Stomach smooth muscle (tissue), 2 donors: ENCODE measurements around the gene SLC2A8.
A peak's percentile ranks its signal among the peaks of the same experiment; 100 is the strongest.

Experiments used
- H3K27ac ChIP-seq: one replicate; pipeline ENCODE4 v1.7.0; 2013; ENCODE audit warnings: mild to moderate bottlenecking, low read length, inconsistent platforms
- H3K27me3 ChIP-seq, 2 donors: one replicate each; pipeline ENCODE4 v1.7.0; 2013; ENCODE audit warnings: low read length in 2 of 2; ENCODE audit not compliant: insufficient read depth in 2 of 2, control insufficient read depth in 1 of 2
- H3K36me3 ChIP-seq, 2 donors: one replicate each; pipeline ENCODE4 v1.7.0; 2013; ENCODE audit warnings: low read length in 2 of 2; ENCODE audit not compliant: control insufficient read depth in 2 of 2, insufficient read depth in 2 of 2
- H3K4me1 ChIP-seq: one replicate; pipeline ENCODE4 v1.7.0; 2013; ENCODE audit warnings: low read length; ENCODE audit not compliant: control insufficient read depth, insufficient read depth
- H3K4me3 ChIP-seq, 2 donors: one replicate each; pipeline ENCODE4 v1.7.0; 2013; ENCODE audit warnings: low read length in 2 of 2
- H3K9ac ChIP-seq, 2 donors: one replicate each; pipeline ENCODE4 v1.7.0; 2013; ENCODE audit warnings: low read length in 2 of 2, mild to moderate bottlenecking in 1 of 2
- H3K9me3 ChIP-seq, 2 donors: one replicate each; pipeline ENCODE4 v1.7.0; 2013; ENCODE audit warnings: low read length in 2 of 2; ENCODE audit not compliant: control insufficient read depth in 2 of 2
- donor health status: healthy.
- donor health status: Pancreatic carcinoma.

Gene SLC2A8

DNA sequence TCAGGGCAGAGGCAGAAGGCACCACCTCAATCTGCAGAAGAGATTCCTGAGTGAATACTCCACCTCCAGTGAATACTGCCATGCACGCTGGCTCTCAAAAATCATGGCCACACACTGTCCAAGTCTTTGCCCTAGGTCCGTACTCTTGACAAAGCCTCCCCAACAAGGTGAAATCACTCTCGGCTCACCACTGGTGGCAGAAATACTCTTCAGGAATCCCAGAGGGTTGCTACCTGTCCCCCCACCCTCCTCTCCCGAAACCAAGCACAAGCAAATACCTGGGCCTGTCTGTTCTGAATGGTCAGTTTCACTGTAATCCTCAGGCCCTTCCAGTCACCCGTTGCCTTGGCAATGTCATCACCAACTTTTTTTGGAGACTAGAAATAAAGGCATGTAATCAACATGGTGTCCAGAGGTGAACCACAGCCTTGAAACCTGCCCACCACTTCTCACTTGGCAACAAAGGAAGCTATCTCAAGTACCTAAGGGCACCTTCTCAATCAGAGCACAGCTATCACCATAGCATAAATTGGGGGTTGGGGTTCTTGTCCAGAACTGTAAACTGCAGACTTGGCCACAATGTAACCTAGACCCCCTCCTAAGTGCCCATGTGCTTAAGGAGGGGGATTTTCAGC, 52.5 kb downstream of the SLC2A8 start:
- Histone ChIP-seq H3K9ac (peak overlapping the region; percentile 83 to 90), H3K9me3 (no peaks in the 10 kb centered on the region), H3K27ac (peak overlapping the region; percentile 89), H3K4me3 (peak overlapping the region; percentile 92 to 93), H3K27me3 (no peaks in the 10 kb centered on the region), H3K4me1 (peaks cover 35% of the 10 kb centered on the region), H3K36me3 (peaks cover 41 to 50% of the 10 kb centered on the region in 2 donors)

GRCh38 chr9:127450243-127450760, 53.3 kb downstream of the SLC2A8 start:
- peaks cover 39 to 47% of the 10 kb centered on the region in 2 donors for H3K36me3 ChIP-seq
- H3K4me3 ChIP-seq = peak overlapping the region; percentile 92 to 93
- H3K4me1 ChIP-seq = peaks cover 35% of the 10 kb centered on the region
- H3K27me3 ChIP-seq = no peaks in the 10 kb centered on the region
- H3K9ac ChIP-seq = peak overlapping the region; percentile 83 to 90
- H3K9me3 ChIP-seq = no peaks in the 10 kb centered on the region
- peak overlapping the region; percentile 89 for H3K27ac ChIP-seq

DNA sequence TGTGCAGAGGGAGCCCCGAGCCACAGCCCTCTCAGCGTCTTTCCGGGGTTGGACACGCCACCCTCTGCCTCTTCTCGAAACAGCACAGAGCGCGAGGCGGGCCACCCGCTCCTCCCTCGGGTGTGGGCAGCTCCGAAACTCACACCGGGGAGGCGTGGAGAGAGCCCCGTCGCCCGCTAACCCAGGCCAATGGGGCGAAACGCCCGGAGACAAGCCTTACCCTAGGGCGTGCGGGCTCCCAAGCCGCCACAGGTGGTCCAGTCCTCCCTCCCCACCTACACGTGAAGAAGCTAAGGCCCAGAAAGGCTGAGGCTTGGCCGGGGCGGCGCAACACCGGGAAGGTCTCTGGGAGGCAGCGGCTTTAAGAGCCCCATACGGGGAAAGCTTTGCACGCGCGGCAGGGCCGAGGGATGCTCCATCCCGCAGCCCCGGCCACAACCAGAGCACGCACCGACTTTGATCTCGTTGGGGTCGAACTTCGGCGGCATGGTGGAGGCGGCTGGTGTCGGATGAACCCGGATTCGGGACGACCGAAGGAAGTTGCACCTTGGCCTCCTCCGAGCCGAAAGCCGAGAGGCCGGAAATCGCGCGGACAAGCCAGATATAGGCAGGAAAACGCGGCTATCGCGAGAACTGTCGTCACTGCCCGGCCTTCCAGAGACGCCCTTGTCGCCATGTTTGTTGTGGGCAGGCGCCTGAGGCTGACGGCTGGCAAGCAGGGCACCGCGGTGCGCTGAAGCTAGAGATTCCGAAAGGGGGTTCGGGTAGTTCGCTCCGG, 54.0 kb downstream of the SLC2A8 start, which contains the start of the genes LRSAM1 and RPL12:
TSS of gene LRSAM1 (plus strand) at position 681 of the 778 bp plus-strand sequence. CDS start 3,018 bp downstream, outside the sequence.
TSS of gene RPL12 (minus strand) at position 577 of the 778 bp plus-strand sequence. CDS start at position 488, 89 bp downstream.
- H3K4me3 ChIP-seq = peak within 1 kb of the TSS; percentile 92 to 93

GRCh38 chr9:127451608-127451857, 54.6 kb downstream of the SLC2A8 start:
- Histone ChIP-seq H3K27ac (peak overlapping the region; percentile 89), H3K27me3 (no peaks in the 10 kb centered on the region), H3K9ac (peak overlapping the region; percentile 91 to 93), H3K9me3 (no peaks in the 10 kb centered on the region), H3K4me1 (peaks cover 35% of the 10 kb centered on the region), H3K36me3 (peaks cover 36 to 42% of the 10 kb centered on the region in 2 donors), H3K4me3 (peak overlapping the region; percentile 92 to 93)

More for the DNA sequence above, 54.0 kb downstream of the SLC2A8 start, which contains the start of the genes LRSAM1 and RPL12:
- Histone ChIP-seq H3K27ac (peak within 1 kb of the TSS; percentile 89), H3K4me1 (peaks cover 35% of the 10 kb centered on the region), H3K9me3 (no peaks in the 10 kb centered on the region), H3K27me3 (no peaks in the 10 kb centered on the region), H3K9ac (peak within 1 kb of the TSS; percentile 91 to 93), H3K36me3 (peaks cover 39 to 47% of the 10 kb centered on the region in 2 donors)

DNA sequence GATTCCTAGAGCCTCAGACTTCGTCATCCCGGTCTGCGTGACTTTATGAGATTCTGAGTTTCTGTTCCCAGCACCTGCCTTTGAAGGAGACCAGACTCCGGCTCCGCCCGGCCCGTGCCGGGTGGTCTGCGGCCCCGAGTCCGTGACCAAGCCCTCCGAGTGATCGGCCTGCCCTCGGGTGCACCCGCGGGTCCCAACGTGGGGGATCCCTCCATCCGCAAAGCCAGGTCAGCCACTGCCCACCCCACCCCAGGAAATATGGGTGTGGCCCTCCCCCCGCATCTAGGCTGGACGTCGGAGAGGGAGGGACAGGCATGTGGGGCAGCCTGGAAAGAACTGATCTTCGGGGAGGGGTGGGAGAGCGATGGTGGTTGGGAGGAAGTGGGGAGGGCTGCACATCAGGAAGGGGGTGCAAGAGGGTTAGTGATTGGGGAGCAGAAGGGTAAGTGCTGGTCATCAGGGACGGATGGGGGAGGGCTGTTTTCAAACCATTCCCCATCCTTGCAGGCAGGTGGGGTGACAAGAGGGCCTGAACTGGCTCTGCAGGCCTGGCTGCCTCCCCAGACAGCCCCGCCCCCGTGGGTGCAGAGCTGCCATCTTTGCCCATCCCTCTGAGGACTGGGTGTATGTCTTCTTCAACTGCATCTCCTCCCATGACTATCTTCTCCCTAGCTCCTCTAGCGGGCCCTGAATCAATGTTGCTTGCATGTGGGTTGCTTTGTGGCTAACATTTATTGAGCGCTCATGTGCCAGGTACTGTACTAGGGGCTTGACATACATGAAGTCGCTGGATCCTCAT, 55.1 kb downstream of the SLC2A8 start:
- H3K36me3 ChIP-seq = peaks cover 33 to 38% of the 10 kb centered on the region in 2 donors
- no peaks in the 10 kb centered on the region for H3K27me3 ChIP-seq
- H3K4me1 ChIP-seq = peaks cover 35% of the 10 kb centered on the region
- H3K9me3 ChIP-seq = no peaks in the 10 kb centered on the region
- peak overlapping the region; percentile 89 for H3K27ac ChIP-seq
- H3K4me3 ChIP-seq = peak overlapping the region; percentile 92 to 93
- H3K9ac ChIP-seq = peak overlapping the region; percentile 91 to 93

DNA sequence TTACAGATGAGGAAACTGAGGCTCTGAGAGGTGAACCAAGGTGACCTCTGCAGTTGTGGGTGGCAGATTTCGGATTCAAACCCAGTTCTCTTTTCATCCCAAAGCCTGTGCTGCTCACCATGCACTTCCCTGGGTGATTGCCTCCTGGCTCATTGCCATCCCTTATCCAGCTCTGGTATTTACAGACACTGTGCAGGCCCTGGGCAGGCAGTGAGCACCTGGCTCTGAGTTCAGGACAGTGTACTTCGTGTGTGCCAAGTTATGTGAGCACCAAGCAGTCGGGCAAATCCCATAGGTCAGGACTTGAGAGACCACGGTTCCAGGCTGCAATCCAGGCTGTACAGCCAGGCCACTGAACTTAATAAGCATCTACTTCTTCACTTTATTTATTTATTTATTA, 55.7 kb downstream of the SLC2A8 start:
- H3K9ac ChIP-seq = peak overlapping the region in 1 of 2 donors; percentile 29

DNA sequence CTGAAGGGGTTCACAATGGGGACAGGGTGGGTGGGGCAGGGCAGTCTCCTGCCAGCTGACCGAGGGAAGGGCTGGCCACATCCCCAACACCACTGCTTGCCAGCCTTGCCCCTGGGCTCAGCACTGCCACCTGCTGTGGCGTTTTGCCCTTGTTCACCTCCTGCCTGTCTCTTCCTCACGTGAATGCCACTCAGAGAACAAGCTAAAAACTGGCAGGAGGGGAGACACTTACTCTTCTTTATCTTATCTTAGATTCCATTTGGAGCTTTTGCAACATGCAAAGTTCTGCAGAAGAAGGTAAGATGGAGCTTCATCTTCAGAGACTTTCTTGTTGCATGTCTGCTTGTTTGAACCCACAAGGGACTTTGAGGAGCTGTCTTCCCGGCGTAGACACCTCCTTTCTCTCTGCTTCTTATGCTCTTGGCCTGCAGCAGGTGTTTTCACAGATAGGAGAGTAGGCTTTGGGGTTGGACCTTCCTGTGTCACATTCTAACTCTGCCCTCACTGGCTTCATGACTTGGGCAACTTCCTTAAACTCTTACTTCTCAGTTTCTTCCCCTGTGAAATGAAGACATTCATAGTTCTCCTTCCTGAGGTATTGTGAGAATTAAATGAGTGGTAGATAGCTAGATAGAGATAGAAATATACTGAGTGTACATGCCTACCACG, 58.5 kb downstream of the SLC2A8 start:
- Histone ChIP-seq H3K9me3 (no peaks in the 10 kb centered on the region), H3K27me3 (no peaks in the 10 kb centered on the region), H3K9ac (no peak overlapping the region), H3K36me3 (peaks cover 27 to 34% of the 10 kb centered on the region in 2 donors), H3K4me3 (no peak overlapping the region), H3K27ac (no peak overlapping the region), H3K4me1 (peaks cover 23% of the 10 kb centered on the region)

More for the DNA sequence above, 55.7 kb downstream of the SLC2A8 start:
- Histone ChIP-seq H3K27ac (peak overlapping the region; percentile 89), H3K4me3 (peak overlapping the region; percentile 92 to 93), H3K9me3 (no peaks in the 10 kb centered on the region), H3K36me3 (peaks cover 33 to 39% of the 10 kb centered on the region in 2 donors), H3K27me3 (no peaks in the 10 kb centered on the region), H3K4me1 (peaks cover 35% of the 10 kb centered on the region)

DNA sequence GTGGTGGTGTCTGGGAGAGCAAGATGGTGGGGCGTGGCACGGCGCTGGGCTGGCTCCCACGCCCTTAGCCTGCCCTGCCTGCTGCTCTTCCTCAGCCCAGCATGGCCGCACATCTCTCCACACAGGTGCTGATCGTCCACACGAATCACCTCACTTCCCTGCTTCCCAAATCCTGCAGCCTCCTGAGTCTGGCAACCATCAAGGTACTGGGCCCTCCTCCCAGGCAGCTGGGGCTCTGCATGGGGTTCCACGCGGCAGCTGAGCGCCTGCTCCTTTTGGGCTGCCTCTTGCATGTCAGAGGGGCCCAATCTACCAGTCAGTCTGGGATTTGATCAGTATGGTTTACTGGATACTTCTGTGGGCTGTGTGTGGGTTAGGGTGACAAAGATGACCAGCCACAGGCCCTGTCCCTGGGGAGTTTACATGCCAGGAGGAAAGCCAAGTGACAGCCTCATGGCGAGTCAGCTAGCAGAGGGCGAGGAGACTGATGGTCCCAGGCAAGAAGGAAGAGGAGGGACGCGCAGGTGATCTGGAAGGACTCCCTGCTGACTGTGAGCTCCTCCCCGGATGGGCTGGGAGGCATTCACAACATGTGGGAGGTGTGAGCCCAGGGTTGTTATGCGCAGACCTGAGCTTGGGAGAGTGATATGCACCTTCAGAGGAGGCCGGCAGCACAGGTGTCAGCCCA, 60.4 kb downstream of the SLC2A8 start:
- Histone ChIP-seq H3K27me3 (no peaks in the 10 kb centered on the region), H3K36me3 (peaks cover 41 to 48% of the 10 kb centered on the region in 2 donors), H3K4me3 (no peak overlapping the region), H3K9me3 (no peaks in the 10 kb centered on the region), H3K4me1 (peaks cover 14% of the 10 kb centered on the region), H3K27ac (no peak overlapping the region), H3K9ac (no peak overlapping the region)
